Glomerular visceral epithelial cell (primary cell): ENCODE data around the gene SLC46A3.
A peak's percentile ranks its signal among the peaks of the same experiment; 100 is the strongest.
"Not testable (repeated sequence)": the region's sequence is repeated elsewhere in the genome, so short reads cannot be mapped to it uniquely, and the experiment has no call there.

ENCODE experiments used
- DNase-seq: peaks from one replicate; pipeline ENCODE4 v3.0.0-alpha.2; 2016; ENCODE audit errors: extremely low spot score

The SLC46A3 gene

DNA sequence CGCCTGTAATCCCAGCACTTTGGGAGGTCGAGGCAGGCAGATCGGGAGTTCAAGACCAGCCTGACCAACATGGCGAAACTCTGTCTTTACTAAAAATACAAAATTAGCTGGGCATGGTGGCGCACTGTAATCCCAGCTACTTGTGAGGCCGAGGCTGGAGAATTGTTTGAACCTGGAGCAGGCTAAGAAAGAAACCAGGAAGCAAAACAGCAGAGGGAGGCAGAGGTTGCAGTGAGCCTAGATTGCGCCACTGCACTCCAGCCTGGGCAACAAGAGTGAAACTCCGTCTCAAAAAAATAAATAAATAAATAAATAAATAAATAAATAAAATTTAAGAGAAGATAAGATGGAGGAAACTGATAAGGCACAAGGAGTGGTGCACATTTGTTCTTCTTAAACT, 35.6 kb downstream of the SLC46A3 start:
- DNase-seq = not testable (repeated sequence)

GRCh38 chr13:28680541-28680940, 38.2 kb downstream of the SLC46A3 start:
- no peak for DNase-seq

DNA sequence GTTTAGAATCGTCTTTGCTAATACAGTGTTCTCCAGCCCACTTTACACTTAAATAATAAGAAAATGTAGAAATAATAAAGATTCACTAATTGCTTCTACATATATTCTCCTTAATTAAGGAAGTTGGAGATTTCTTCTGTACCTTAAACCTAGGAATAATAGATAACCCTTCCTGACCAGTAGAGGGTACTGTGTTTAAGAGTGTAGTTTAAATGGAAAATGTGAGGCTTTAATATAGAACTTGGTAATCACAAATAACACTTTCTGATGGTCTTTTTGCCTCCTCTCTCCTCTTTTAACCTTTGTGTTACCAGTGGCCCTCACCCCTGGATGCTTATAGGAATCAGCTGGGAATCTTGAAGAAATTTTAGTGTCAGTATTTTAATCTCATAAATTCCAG, 39.1 kb downstream of the SLC46A3 start:
- DNase-seq = no peak

GRCh38 chr13:28678809-28679208, 40.0 kb downstream of the SLC46A3 start:
- no peak for DNase-seq

DNA sequence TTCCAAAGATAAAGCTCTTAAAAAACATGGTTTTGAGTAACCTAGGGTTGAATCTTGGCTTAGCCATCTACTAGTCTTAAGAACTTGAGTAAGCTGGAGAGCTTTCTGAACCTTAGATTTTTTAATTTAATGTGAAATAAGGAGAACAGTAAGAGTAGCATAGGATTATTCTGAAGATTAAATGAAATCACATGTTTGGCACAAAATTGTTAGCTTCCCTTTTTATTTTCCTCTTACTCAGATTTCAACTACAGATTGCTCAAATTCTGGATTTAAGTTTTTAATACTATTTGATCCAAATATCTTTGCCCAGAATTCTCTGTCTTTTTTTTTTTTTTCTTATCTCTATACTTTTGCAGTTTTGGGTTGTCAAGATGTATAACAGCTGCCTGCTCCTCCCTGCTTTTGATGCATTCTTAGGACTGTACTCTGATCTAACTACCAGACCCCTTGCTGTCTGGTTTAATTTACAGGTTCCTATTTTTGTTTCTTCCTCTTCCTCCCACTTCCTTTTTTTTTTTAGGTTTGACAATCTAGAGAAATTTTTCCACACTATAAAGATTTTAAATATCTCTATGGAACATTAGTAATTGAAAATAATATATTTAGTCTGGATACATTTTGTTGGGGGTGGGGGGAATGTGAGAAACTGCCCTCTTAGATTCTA, 47.5 kb downstream of the SLC46A3 start:
- DNase-seq = no peak

DNA sequence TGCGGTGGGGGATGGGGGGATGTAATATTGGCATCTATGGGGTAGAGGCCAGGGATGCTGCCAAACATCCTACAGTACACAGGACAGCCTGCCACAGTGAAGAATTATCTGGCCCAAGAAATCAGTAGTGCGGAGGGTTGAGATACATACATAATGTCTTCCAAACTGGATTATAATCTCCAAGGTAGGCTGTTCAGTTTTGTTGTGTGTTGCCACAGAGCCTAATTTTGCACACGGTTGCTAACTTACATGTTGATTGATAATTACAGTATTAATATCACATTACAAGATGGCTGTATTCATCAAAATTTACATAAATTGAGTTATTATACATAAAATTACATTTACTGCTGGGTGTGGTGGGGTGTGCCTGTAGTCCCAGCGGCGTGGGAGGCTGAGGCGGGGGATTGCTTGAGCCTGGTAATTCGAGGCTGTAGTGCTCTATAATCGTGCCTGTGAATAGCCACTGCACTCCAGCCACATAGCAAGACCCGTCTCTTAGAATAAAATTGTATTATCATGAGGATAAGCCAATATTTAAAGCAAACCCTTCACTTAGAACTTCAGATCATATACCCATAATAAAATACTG, 51.8 kb downstream of the SLC46A3 start:
- DNase-seq = no peak

DNA sequence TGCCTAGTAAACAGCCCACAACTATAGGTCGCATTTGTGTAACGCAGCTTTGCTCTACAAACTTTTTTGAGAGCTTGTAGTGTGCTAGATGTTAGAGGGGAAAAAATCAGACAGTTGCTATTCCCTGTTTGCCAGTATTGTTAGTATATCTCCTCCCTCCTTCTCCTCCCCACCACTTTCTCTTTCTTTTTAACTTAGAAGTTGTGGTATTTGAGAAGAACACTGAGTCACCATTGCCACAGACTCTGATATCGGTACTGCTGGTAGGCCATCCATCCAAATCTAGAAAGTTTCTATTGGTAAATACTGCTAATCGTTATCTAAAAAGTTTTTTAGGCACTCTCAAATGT, 59.2 kb downstream of the SLC46A3 start:
- peak; percentile 25 for DNase-seq

DNA sequence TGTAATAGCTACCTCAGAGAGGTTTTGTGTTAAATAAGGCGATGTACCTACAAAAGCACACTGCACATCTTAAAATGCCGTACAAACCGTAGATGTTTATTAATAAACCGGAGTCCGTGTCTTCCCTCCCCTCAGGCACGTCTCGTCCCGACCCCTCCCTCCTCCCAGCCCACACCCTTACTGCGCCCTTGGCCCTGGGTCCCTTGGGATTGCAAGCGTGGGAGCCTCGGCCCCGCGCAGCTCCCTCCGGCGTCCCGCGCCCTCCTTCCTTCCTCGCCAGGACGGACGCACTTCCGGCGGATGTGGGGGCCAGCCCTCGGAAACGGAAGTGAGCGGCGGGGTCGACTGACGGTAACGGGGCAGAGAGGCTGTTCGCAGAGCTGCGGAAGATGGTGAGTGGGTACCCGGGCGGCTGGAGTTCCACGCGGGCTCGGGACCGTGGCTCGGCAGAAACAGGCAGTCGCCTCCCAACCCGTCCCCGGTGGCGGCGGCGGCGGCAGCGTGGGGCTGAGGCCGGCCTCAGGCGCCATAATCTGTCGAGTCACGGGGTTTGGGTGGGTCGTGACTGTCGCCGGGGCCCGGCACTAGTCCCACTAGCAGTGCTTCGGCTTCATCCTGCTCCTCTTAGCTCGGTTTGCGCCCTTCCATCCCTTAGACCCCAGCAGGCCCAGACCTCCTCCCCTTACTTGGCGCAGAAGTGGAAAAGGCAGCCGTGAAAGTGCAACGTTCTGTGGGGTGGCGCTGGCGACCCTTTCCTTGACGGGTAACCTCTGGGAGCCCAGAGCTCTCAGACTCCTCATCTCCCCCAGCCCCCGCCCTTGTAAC, 59.8 kb downstream of the SLC46A3 start, which contains the start of gene POMP:
TSS of gene POMP (plus strand) at position 335 of the 825 bp plus-strand sequence. CDS start at position 390, 55 bp downstream.
- DNase-seq = peak; percentile 86

DNA sequence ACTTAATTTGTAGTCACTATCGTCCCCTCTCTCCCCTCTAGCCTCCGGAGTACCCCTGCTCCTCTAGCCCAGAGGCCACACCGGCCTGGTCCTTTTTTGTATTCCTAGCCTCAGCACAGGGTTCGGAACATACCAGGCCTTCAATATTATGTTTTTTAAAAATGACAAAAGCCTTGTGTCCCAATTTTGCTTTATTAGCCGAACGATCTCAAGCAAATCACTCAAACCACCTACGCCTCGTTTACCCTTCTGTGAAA, 60.3 kb downstream of the SLC46A3 start:
- no peak for DNase-seq

DNA sequence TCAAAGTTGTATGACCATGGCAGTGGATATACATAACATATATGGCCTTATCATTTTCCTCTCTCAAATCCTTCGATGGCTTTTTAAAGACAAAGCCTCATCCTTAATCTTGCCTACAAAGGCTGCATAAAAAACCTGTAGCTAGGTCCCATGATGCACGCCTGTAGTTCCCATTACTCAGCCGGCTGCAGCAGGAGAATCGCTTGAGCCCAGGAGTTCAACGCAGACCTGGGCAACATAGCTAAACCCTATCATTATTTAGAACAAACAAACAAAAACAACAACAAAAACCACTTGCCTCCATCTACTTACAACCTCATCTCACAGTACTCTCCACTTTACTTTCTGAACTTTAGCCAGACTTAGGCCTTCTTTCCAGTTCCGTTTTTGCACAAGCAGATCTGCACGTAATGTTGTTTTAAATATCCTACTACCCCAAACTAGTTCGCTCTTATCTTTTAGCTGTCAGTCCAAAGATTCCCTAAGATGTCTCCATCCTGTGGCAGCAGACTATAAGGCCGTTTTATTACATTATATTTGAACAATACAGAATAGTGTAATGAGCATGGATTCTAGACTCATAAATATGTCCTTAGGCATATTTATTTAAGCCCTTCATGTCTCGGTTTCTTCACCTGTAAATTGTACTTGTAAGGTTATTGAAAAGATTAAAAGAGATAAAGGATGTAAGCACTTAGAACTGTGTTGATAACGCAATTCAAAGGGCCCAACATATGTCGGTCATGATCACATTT, 60.8 kb downstream of the SLC46A3 start:
- no peak for DNase-seq

GRCh38 chr13:28655561-28655960, 63.2 kb downstream of the SLC46A3 start:
- no peak for DNase-seq

- DNase-seq = no peak
These were observed 64.5 kb downstream of the SLC46A3 start for GRCh38 chr13:28654276-28654675.

GRCh38 chr13:28653111-28653510, 65.7 kb downstream of the SLC46A3 start:
- DNase-seq = no peak

GRCh38 chr13:28651810-28652401, 66.9 kb downstream of the SLC46A3 start:
- no peak for DNase-seq

- DNase-seq = no peak
These were observed 68.5 kb downstream of the SLC46A3 start for GRCh38 chr13:28650284-28650683.
